ENCODE measurements around the gene SMIM33. TPM values are rescaled to one million over a fixed set of nuclear protein-coding genes. Genes with fewer than 3 reads are reported as not detected.

SMIM33 gene
- total RNA-seq, 1 experiment from 2014 or later: not detected

DNA sequence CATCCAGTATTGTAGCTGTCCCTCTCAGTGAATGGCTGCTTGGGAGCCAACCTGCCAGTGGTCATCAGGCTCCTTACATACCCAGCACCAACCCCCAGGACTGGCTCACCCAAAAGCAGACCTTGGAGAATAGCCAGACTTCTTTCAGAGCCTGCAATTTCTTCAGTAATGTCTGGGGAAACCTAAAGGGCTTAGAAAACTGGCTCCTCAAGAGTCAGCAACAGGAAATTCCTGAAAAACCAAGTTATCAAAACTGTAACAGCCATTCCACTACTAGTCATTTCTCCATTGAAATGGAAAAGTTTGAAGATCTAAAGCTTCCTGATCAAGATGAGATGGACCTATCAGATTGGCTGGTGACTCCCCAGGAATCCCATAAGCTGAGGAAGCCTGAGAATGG, 24.0 kb downstream of the SMIM33 start:
- no peak overlapping the region for H3K27ac ChIP-seq (ENCODE audit: insufficient read length, low read depth, low read length)
- no peaks in the 10 kb centered on the region for H3K27me3 ChIP-seq (ENCODE audit: insufficient read depth, low read length)
- H2BK5ac ChIP-seq (ENCODE audit: insufficient read length, low read length): no peak overlapping the region
- no peak overlapping the region for H2BK120ac ChIP-seq (ENCODE audit: low read depth, low read length, poor library complexity, severe bottlenecking)
- no peaks in the 10 kb centered on the region for H3K79me1 ChIP-seq (ENCODE audit: insufficient read depth, low read depth, low read length, poor library complexity, severe bottlenecking)
- no peak for DNase-seq
- H3K56ac ChIP-seq (ENCODE audit: insufficient read length, low read depth, low read length): no peak overlapping the region
- H3K18ac ChIP-seq (ENCODE audit: insufficient read length, low read depth, low read length): no peak overlapping the region
- Mint-ChIP-seq H3K9me3 (no peaks in the 10 kb centered on the region), H3K27me3 (ENCODE audit: low read depth) (no peaks in the 10 kb centered on the region; the same call in none of the 2 replicates), H3K27ac (no peak overlapping the region), H3K4me1 (peaks cover 0 to 7% of the 10 kb centered on the region in 2 experiments; a peak in 2 of 4 replicates), H3K4me3 (no peak overlapping the region), H3K36me3 (ENCODE audit: insufficient read depth in 1 of 3, low read depth in 3 of 3) (no peaks in the 10 kb centered on the region)
- no peak overlapping the region for H4K8ac ChIP-seq (replicated peaks; ENCODE audit: insufficient read length, low read depth, low read length)
- no peaks in the 10 kb centered on the region for H3K23me2 ChIP-seq (ENCODE audit: insufficient read length, low read depth, low read length, poor library complexity, severe bottlenecking)
- H2AFZ ChIP-seq (ENCODE audit: low read length): no peak overlapping the region
- no peak overlapping the region for H3K9ac ChIP-seq (ENCODE audit: extremely low read depth, insufficient read length, low read length)
- no peak overlapping the region for H3K4me2 ChIP-seq (ENCODE audit: insufficient read depth, insufficient read length, low read length)
- H3K23ac ChIP-seq (ENCODE audit: insufficient read length, low read depth, low read length): no peak overlapping the region
- H4K20me1 ChIP-seq (ENCODE audit: control insufficient read depth, insufficient read depth, insufficient read length): no peaks in the 10 kb centered on the region
- no peak overlapping the region for H3K4ac ChIP-seq (ENCODE audit: low read depth, low read length)
- no peaks in the 10 kb centered on the region for H3K9me3 ChIP-seq (ENCODE audit: control insufficient read depth, low read depth, low read length)
- H2AK5ac ChIP-seq (ENCODE audit: insufficient read length, low read length): no peak overlapping the region
- H3K14ac ChIP-seq (ENCODE audit: insufficient read depth, low read length): no peak overlapping the region
- H3K79me2 ChIP-seq (ENCODE audit: insufficient read depth, low read length): no peaks in the 10 kb centered on the region
- H3K4me1 ChIP-seq (ENCODE audit: insufficient read depth, low read length): no peaks in the 10 kb centered on the region; the same call in 1 of the 2 replicates
- no peak overlapping the region for H2BK20ac ChIP-seq (ENCODE audit: low read depth, low read length, poor library complexity, severe bottlenecking)
- H2BK15ac ChIP-seq (ENCODE audit: low read depth, low read length): no peak overlapping the region
- TF ChIP-seq, protein P1, sequence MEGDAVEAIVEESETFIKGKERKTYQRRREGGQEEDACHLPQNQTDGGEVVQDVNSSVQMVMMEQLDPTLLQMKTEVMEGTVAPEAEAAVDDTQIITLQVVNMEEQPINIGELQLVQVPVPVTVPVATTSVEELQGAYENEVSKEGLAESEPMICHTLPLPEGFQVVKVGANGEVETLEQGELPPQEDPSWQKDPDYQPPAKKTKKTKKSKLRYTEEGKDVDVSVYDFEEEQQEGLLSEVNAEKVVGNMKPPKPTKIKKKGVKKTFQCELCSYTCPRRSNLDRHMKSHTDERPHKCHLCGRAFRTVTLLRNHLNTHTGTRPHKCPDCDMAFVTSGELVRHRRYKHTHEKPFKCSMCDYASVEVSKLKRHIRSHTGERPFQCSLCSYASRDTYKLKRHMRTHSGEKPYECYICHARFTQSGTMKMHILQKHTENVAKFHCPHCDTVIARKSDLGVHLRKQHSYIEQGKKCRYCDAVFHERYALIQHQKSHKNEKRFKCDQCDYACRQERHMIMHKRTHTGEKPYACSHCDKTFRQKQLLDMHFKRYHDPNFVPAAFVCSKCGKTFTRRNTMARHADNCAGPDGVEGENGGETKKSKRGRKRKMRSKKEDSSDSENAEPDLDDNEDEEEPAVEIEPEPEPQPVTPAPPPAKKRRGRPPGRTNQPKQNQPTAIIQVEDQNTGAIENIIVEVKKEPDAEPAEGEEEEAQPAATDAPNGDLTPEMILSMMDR (conservative IDR thresholded peaks at IDR 0.05): no peak
- H4K91ac ChIP-seq (ENCODE audit: insufficient read length, low read depth, low read length): no peak overlapping the region
- H3T11ph ChIP-seq (ENCODE audit: low read length): no peak overlapping the region
- no peak overlapping the region for H2BK12ac ChIP-seq (ENCODE audit: insufficient read length, low read depth, low read length)
- H4K5ac ChIP-seq (ENCODE audit: insufficient read length, low read depth, low read length): no peak overlapping the region
